Measurements from ENCODE around the gene SHLD1.

DNA sequence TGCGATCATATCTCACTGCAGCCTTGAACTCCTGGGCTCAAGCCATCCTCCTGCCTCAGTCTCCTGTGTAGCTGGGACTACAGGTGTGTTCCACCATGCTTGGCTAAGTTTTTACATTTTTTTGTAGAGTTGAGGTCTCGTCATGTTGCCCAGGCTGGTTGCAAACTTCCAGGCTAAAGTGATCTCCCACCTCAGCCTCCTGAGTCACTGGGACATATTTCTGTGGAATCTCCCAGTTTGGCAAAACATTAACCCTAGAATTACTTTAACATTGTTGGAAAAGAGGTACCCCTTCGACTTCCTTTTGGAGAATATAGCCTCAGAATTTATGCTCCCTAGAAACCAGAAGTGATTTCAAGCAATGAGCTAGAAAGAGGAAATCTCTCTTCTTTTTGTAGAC lies 57.2 kb downstream of the SHLD1 start:
- TF ChIP-seq, protein P1, sequence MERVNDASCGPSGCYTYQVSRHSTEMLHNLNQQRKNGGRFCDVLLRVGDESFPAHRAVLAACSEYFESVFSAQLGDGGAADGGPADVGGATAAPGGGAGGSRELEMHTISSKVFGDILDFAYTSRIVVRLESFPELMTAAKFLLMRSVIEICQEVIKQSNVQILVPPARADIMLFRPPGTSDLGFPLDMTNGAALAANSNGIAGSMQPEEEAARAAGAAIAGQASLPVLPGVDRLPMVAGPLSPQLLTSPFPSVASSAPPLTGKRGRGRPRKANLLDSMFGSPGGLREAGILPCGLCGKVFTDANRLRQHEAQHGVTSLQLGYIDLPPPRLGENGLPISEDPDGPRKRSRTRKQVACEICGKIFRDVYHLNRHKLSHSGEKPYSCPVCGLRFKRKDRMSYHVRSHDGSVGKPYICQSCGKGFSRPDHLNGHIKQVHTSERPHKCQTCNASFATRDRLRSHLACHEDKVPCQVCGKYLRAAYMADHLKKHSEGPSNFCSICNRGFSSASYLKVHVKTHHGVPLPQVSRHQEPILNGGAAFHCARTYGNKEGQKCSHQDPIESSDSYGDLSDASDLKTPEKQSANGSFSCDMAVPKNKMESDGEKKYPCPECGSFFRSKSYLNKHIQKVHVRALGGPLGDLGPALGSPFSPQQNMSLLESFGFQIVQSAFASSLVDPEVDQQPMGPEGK (CRISPR knock-in tag; IDR thresholded peaks at IDR 0.05; ENCODE audit: borderline replicate concordance) = no peak
- TF ChIP-seq ZFP3 (CRISPR knock-in tag; IDR thresholded peaks at IDR 0.05) (no peak), GLIS3 (CRISPR knock-in tag; IDR thresholded peaks at IDR 0.05) (no peak)
